Mucosa of descending colon (tissue), 3 donors: ENCODE data around the gene SLC48A1. TPM values are rescaled to one million over a fixed set of nuclear protein-coding genes. Genes with fewer than 3 reads are reported as not detected.
A peak's percentile ranks its signal among the peaks of the same experiment; 100 is the strongest.

Source experiments
- ATAC-seq: fragments of 200-7000 bp; cut with Tn5 transposase; one replicate; pipeline ENCODE4 v1.9.1; 2020; ENCODE audit warnings: mild to moderate bottlenecking, moderate library complexity
- DNase-seq, 3 donors: peaks; one replicate each; pipeline ENCODE4 v3.0.0-alpha.2; 2020
- H3K36me3 ChIP-seq: fragments of 200-600 bp; one replicate; pipeline ENCODE4 v1.8.0; 2021; ENCODE audit warnings: low read depth, mild to moderate bottlenecking
- H3K4me1 ChIP-seq: fragments of 200-600 bp; one replicate; pipeline ENCODE4 v1.8.0; 2021; ENCODE audit warnings: low read depth, mild to moderate bottlenecking
- H3K4me3 ChIP-seq: fragments of 200-600 bp; one replicate; pipeline ENCODE4 v1.8.0; 2021; ENCODE audit warnings: mild to moderate bottlenecking
- H3K9me3 ChIP-seq: fragments of 200-600 bp; one replicate; pipeline ENCODE4 v1.8.0; 2021; ENCODE audit warnings: mild to moderate bottlenecking
- CTCF ChIP-seq: fragments of 200-600 bp; IDR thresholded peaks from one replicate; pipeline ENCODE4 v1.8.0; 2022; ENCODE audit warnings: antibody characterized with exemption, mild to moderate bottlenecking
- intact Hi-C, 2 donors: fragments of 100-400 bp; cut with DNase I in 1 of 2; cut with micrococcal nuclease in 1 of 2; formaldehyde crosslinking; loops; one replicate each; pipeline versions ENCODE4 v1.11.0 to v1.11.1; 2022; cut with DNase I, micrococcal nuclease
- total RNA-seq, 3 donors: library from RNA; stranded (reverse); fragmentation: NEBNext Ultra II Directional in 2 of 3; extraction: Animal tissue kit (Norgen Biotek cat#: 25700) in 2 of 3; gene quantifications; one replicate each; pipeline versions ENCODE4 v1.2.1 to v1.2.4, GENCODE V29; 2021 to 2023
- donor health status: DM: no; HTN: no; CAD: no; lungs with moderate emphysema.
- donor health status: DM: no; HTN: no; CAD: no.
- donor health status: DM: no; HTN: yes; CAD: no.

SLC48A1 gene
- total RNA-seq, 3 donors from 2014 or later, result 17.2 to 35.4 (median 19.1) TPM

- ATAC-seq (no peak), DNase-seq (no peak)
- Histone ChIP-seq H3K4me3 (no peak overlapping the region), H3K36me3 (no peaks in the 10 kb centered on the region), H3K4me1 (peaks cover 3% of the 10 kb centered on the region), H3K9me3 (no peaks in the 10 kb centered on the region)
- TF ChIP-seq CTCF, result no peak
- intact Hi-C loops, result loop anchor here in 1 of 2 donors (10.0 kb wide), 1 partner anchor 87 kb away; no protein-coding TSS in a partner anchor
Observed at GRCh38 chr12:47747596-47748506, 25.2 kb upstream of the SLC48A1 start.

- ATAC-seq, result no peak
- Histone ChIP-seq H3K36me3 (no peaks in the 10 kb centered on the region), H3K4me1 (peaks cover 9% of the 10 kb centered on the region), H3K9me3 (no peaks in the 10 kb centered on the region), H3K4me3 (no peak overlapping the region)
- intact Hi-C loops, result loop anchor here in 1 of 2 donors (10.0 kb wide), 1 partner anchor 86 kb away; no protein-coding TSS in a partner anchor
- TF ChIP-seq CTCF, result no peak
- DNase-seq, result no peak
Observed at GRCh38 chr12:47748507-47748828, 24.6 kb upstream of the SLC48A1 start.

DNA sequence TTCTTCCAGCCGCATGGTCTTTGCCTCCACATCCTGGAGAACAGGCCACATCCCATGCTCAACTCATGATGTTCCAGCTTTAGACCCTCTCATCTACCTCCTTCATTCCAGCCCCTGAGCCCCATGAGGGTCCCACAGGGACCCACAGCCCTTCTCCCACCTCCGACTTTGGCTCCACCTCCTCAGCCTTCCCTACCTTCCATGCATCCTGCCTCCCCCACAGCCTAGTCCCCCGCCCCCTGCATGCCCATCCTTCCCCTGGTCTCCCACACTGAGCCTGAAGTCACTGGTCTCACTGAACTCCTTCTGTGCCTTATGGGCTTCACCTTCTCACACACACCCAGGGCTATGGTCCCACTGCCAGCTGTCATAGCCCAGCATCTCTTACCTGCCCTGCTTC lies 24.1 kb upstream of the SLC48A1 start:
- ATAC-seq (no peak), DNase-seq (no peak)
- no peak for TF ChIP-seq CTCF
- peaks cover 14% of the 10 kb centered on the region for H3K4me1 ChIP-seq
- no peaks in the 10 kb centered on the region for H3K36me3 ChIP-seq
- no peak overlapping the region for H3K4me3 ChIP-seq
- H3K9me3 ChIP-seq, result no peaks in the 10 kb centered on the region
- intact Hi-C loops, result loop anchor here in 1 of 2 donors (10.0 kb wide), 1 partner anchor 86 kb away; no protein-coding TSS in a partner anchor

GRCh38 chr12:47750229-47750798 lies 22.7 kb upstream of the SLC48A1 start:
- Histone ChIP-seq H3K36me3 (no peaks in the 10 kb centered on the region), H3K9me3 (no peaks in the 10 kb centered on the region), H3K4me3 (no peak overlapping the region), H3K4me1 (peaks cover 26% of the 10 kb centered on the region)
- ATAC-seq (no peak), DNase-seq (peak in 2 of 3 donors; percentile 25 to 53)
- intact Hi-C loops, result no loop called here
- no peak for TF ChIP-seq CTCF

DNA sequence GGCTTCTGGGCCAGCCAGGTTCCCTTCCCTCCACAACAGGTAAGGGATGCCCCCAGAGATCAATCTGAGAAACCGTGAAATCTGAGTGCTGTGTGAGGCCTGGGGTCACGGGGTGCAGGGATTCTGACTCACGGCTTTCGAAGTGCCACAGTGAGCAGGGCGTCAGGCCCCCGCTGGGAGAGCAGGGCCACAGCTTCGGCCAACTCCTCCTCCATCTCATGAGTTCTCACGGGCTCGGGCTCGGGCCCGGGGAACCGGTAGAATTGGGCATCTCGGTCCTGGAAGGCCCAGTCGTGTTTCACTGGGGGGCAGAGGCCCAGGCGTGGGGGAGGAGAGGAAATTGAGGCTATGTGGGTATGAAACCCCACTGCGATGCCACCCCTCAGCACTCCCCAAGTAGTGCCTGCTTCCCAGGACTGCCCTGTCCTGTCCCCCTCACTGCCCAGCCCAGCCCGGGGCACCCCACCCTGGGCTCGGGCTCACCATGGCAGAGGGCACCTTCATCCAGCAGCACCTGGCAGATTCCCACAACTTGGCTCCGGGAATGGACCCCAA lies 22.0 kb upstream of the SLC48A1 start:
- Histone ChIP-seq H3K4me1 (peaks cover 33% of the 10 kb centered on the region), H3K4me3 (no peak overlapping the region), H3K36me3 (no peaks in the 10 kb centered on the region), H3K9me3 (no peaks in the 10 kb centered on the region)
- no peak for ATAC-seq
- DNase-seq, result peak in 2 of 3 donors; percentile 30 to 47
- intact Hi-C loops, result no loop called here
- TF ChIP-seq CTCF, result no peak
